Neural progenitor cell (in vitro differentiated cells): Measurements from ENCODE around the gene PPIH. TPM values are rescaled to one million over a fixed set of nuclear protein-coding genes. Genes with fewer than 3 reads are reported as not detected.

Experiments
- DNase-seq: peaks from one replicate; pipeline ENCODE4 v3.0.0-alpha.2; 2016; ENCODE audit warnings: low spot score
- H2AFZ ChIP-seq: fragments of 200-600 bp; sonication (generic); replicated peaks from 2 replicates; pipeline ENCODE4 v1.6.1; 2016; ENCODE audit warnings: antibody characterized with exemption
- H3F3A ChIP-seq: fragments of 200-600 bp; sonication (generic); 2 replicates; pipeline ENCODE4 v1.6.1; 2016; ENCODE audit warnings: antibody characterized with exemption, low read depth
- H3K27ac ChIP-seq: fragments of 200-600 bp; sonication (generic); 2 replicates; pipeline ENCODE4 v1.5.1; 2016; ENCODE audit warnings: mild to moderate bottlenecking
- H3K27me3 ChIP-seq: fragments of 200-600 bp; sonication (generic); 2 replicates; pipeline ENCODE4 v1.6.1; 2016; ENCODE audit warnings: mild to moderate bottlenecking, moderate library complexity
- H3K36me3 ChIP-seq: fragments of 200-600 bp; sonication (generic); 2 replicates; pipeline ENCODE4 v1.5.1; 2016
- H3K4me1 ChIP-seq: fragments of 200-600 bp; sonication (generic); 2 replicates; pipeline ENCODE4 v1.6.1; 2016; ENCODE audit warnings: mixed run types
- H3K4me2 ChIP-seq: fragments of 200-600 bp; sonication (generic); 2 replicates; pipeline ENCODE4 v1.6.1; 2016
- H3K4me3 ChIP-seq: fragments of 200-600 bp; sonication (generic); 2 replicates; pipeline ENCODE4 v1.5.1; 2016
- H3K79me2 ChIP-seq: fragments of 200-600 bp; sonication (generic); 2 replicates; pipeline ENCODE4 v1.6.1; 2016; ENCODE audit warnings: low read depth
- H3K9ac ChIP-seq: fragments of 200-600 bp; sonication (generic); 2 replicates; pipeline ENCODE4 v1.6.1; 2016
- H3K9me3 ChIP-seq: fragments of 200-600 bp; sonication (generic); 2 replicates; pipeline ENCODE4 v1.5.1; 2016; ENCODE audit warnings: low read depth
- H4K20me1 ChIP-seq: fragments of 200-600 bp; sonication (generic); 2 replicates; pipeline ENCODE4 v1.6.1; 2016; ENCODE audit warnings: low read depth
- H3K27ac Mint-ChIP-seq: 3 replicates; pipeline ENCODE4 v1.8.0; 2021; ENCODE audit warnings: mixed read lengths
- H3K27me3 Mint-ChIP-seq: 2 replicates; pipeline ENCODE4 v1.8.0; 2022; ENCODE audit warnings: low read depth, mild to moderate bottlenecking, inconsistent platforms, moderate library complexity, mixed read lengths; ENCODE audit not compliant: insufficient read depth
- H3K36me3 Mint-ChIP-seq: 3 replicates; pipeline ENCODE4 v1.8.0; 2021; ENCODE audit warnings: mixed read lengths
- H3K4me1 Mint-ChIP-seq: 3 replicates; pipeline ENCODE4 v1.8.0; 2021; ENCODE audit warnings: mixed read lengths
- H3K4me3 Mint-ChIP-seq: 3 replicates; pipeline ENCODE4 v1.8.0; 2021; ENCODE audit warnings: mild to moderate bottlenecking, moderate library complexity, mixed read lengths
- H3K9me3 Mint-ChIP-seq: 3 replicates; pipeline ENCODE4 v1.8.0; 2020; ENCODE audit warnings: mixed read lengths
- EZH2 ChIP-seq: fragments of 200-600 bp; sonication (generic); IDR thresholded peaks from 2 replicates; pipeline ENCODE4 v1.6.1; 2017; ENCODE audit warnings: antibody characterized with exemption, mild to moderate bottlenecking, moderate library complexity
- EZH2phosphoT487 ChIP-seq: fragments of 200-600 bp; sonication (generic); IDR thresholded peaks from 2 replicates; pipeline ENCODE4 v1.6.1; 2017; ENCODE audit warnings: antibody characterized with exemption
- total RNA-seq: library from RNA; depleted of rRNA; stranded (reverse); fragments of >200 nt; gene quantifications from 2 replicates; pipeline ENCODE4 v1.2.3, GENCODE V29; 2015; ENCODE audit warnings: low replicate concordance
- TF ChIP-seq, protein P1 (sequence below): fragments of 200-600 bp; sonication (generic); IDR thresholded peaks from 2 replicates; pipeline ENCODE4 v1.5.1; 2017; ENCODE audit warnings: antibody characterized with exemption, mild to moderate bottlenecking

The PPIH gene
- total RNA-seq, 1 donor from 2014 or later: 126 TPM

- H3K4me3 Mint-ChIP-seq: no peak overlapping the region
- peaks cover 35% of the 10 kb centered on the region for H3K36me3 Mint-ChIP-seq
- no peak for DNase-seq
- peaks cover 28% of the 10 kb centered on the region for H3K4me1 Mint-ChIP-seq
- H3F3A ChIP-seq: peaks cover 45% of the 10 kb centered on the region
- H3K4me3 ChIP-seq: peak overlapping the region; percentile 20
- H3K27me3 ChIP-seq: no peaks in the 10 kb centered on the region
- H3K27ac ChIP-seq: peak overlapping the region; percentile 30
- no peak overlapping the region for H3K9ac ChIP-seq
- H3K9me3 ChIP-seq: no peaks in the 10 kb centered on the region
- peaks cover 97% of the 10 kb centered on the region for H4K20me1 ChIP-seq
- H3K27me3 Mint-ChIP-seq: no peaks in the 10 kb centered on the region
- H3K27ac Mint-ChIP-seq: no peak overlapping the region
- H3K4me1 ChIP-seq: peaks cover 21% of the 10 kb centered on the region
- no peaks in the 10 kb centered on the region for H3K9me3 Mint-ChIP-seq
- TF ChIP-seq EZH2 (no peak), EZH2phosphoT487 (no peak)
- TF ChIP-seq, protein P1, sequence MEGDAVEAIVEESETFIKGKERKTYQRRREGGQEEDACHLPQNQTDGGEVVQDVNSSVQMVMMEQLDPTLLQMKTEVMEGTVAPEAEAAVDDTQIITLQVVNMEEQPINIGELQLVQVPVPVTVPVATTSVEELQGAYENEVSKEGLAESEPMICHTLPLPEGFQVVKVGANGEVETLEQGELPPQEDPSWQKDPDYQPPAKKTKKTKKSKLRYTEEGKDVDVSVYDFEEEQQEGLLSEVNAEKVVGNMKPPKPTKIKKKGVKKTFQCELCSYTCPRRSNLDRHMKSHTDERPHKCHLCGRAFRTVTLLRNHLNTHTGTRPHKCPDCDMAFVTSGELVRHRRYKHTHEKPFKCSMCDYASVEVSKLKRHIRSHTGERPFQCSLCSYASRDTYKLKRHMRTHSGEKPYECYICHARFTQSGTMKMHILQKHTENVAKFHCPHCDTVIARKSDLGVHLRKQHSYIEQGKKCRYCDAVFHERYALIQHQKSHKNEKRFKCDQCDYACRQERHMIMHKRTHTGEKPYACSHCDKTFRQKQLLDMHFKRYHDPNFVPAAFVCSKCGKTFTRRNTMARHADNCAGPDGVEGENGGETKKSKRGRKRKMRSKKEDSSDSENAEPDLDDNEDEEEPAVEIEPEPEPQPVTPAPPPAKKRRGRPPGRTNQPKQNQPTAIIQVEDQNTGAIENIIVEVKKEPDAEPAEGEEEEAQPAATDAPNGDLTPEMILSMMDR: no peak
- peak overlapping the region; percentile 65 for H3K4me2 ChIP-seq
- no peak overlapping the region for H2AFZ ChIP-seq
- peaks cover 99% of the 10 kb centered on the region for H3K79me2 ChIP-seq
- peaks cover 35% of the 10 kb centered on the region for H3K36me3 ChIP-seq
Measured at GRCh38 chr1:42692911-42693310, 34.7 kb downstream of the PPIH start.

GRCh38 chr1:42698081-42698813 is 40.0 kb downstream of the PPIH start:
- H3K36me3 ChIP-seq: peaks cover 60% of the 10 kb centered on the region
- H3K79me2 ChIP-seq: peaks cover 97% of the 10 kb centered on the region
- peaks cover 76% of the 10 kb centered on the region for H4K20me1 ChIP-seq

GRCh38 chr1:42700006-42700405 is 41.8 kb downstream of the PPIH start:
- TF ChIP-seq, protein P1: no peak
- TF ChIP-seq EZH2phosphoT487 (no peak), EZH2 (no peak)
- no peak overlapping the region for H3K4me3 ChIP-seq
- no peak overlapping the region for H3K9ac ChIP-seq
- Mint-ChIP-seq H3K27ac (no peak overlapping the region), H3K36me3 (peaks cover 83% of the 10 kb centered on the region), H3K27me3 (no peaks in the 10 kb centered on the region), H3K4me1 (no peaks in the 10 kb centered on the region), H3K4me3 (no peak overlapping the region), H3K9me3 (no peaks in the 10 kb centered on the region)
- H2AFZ ChIP-seq: no peak overlapping the region
- H4K20me1 ChIP-seq: peaks cover 69% of the 10 kb centered on the region
- no peak overlapping the region for H3K27ac ChIP-seq
- no peaks in the 10 kb centered on the region for H3K27me3 ChIP-seq
- H3F3A ChIP-seq: peaks cover 54% of the 10 kb centered on the region
- H3K79me2 ChIP-seq: peaks cover 89% of the 10 kb centered on the region
- no peaks in the 10 kb centered on the region for H3K9me3 ChIP-seq
- no peak for DNase-seq
- H3K36me3 ChIP-seq: peaks cover 58% of the 10 kb centered on the region
- no peaks in the 10 kb centered on the region for H3K4me1 ChIP-seq
- H3K4me2 ChIP-seq: no peak overlapping the region

More at GRCh38 chr1:42698081-42698813, 40.0 kb downstream of the PPIH start:
- Histone ChIP-seq H3K27ac (no peak overlapping the region), H3K9me3 (no peaks in the 10 kb centered on the region), H2AFZ (no peak overlapping the region), H3K9ac (no peak overlapping the region), H3K4me3 (no peak overlapping the region), H3K27me3 (no peaks in the 10 kb centered on the region), H3F3A (peaks cover 52% of the 10 kb centered on the region), H3K4me2 (no peak overlapping the region), H3K4me1 (no peaks in the 10 kb centered on the region)
- Mint-ChIP-seq H3K4me1 (no peaks in the 10 kb centered on the region), H3K27ac (no peak overlapping the region), H3K9me3 (no peaks in the 10 kb centered on the region), H3K27me3 (no peaks in the 10 kb centered on the region), H3K4me3 (no peak overlapping the region), H3K36me3 (peaks cover 76% of the 10 kb centered on the region)
- TF ChIP-seq EZH2 (no peak), EZH2phosphoT487 (no peak)
- TF ChIP-seq, protein P1: no peak
- no peak for DNase-seq
